ENCODE measurements around the gene TMEM117. TPM values are rescaled to one million over a fixed set of nuclear protein-coding genes. Genes with fewer than 3 reads are reported as not detected.

The TMEM117 gene
- total RNA-seq, 1 donor from 2014 or later: 35.3 TPM

DNA sequence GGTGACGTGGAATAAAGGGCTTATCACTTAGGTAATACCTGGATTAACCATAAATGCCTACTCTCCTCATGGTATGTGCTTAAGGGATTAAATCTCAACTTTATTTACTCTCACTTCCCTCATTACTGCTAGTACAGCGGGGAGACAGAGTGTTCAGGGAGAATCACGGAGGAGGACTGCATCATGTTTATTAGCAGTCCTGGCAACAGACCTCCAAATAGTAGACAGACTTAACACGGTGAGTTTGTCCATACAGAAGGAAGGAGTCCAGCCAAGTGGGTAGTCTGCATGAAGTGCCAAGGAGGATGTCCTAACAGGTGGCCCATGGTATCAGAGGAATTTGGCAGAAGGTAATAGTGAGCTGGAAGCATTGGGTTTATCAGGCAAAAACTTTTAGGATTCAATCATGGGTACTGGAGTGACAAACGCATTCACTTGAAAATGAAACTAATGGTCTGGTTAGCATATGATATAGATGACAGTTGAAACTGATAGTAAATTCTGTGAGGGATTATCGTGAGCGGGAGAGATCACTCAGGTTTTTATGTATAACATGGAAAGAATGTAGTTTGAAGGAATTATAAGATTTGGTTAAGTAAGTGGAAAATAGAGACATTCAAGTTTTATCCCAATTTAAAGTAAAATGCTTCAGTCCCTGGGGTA is 471.8 kb downstream of the TMEM117 start:
- peak overlapping the region; percentile 18 for H3K27ac Mint-ChIP-seq
- DNase-seq (ENCODE audit: low spot score in 2 of 2, unreplicated experiment in 2 of 2): no peak
- peaks cover 3% of the 10 kb centered on the region for H3K4me1 Mint-ChIP-seq
- peaks cover 23% of the 10 kb centered on the region for H3K9me3 Mint-ChIP-seq
- H3K4me3 Mint-ChIP-seq: no peak overlapping the region
- peaks cover 30% of the 10 kb centered on the region for H3K36me3 Mint-ChIP-seq
- TF ChIP-seq, protein P1, sequence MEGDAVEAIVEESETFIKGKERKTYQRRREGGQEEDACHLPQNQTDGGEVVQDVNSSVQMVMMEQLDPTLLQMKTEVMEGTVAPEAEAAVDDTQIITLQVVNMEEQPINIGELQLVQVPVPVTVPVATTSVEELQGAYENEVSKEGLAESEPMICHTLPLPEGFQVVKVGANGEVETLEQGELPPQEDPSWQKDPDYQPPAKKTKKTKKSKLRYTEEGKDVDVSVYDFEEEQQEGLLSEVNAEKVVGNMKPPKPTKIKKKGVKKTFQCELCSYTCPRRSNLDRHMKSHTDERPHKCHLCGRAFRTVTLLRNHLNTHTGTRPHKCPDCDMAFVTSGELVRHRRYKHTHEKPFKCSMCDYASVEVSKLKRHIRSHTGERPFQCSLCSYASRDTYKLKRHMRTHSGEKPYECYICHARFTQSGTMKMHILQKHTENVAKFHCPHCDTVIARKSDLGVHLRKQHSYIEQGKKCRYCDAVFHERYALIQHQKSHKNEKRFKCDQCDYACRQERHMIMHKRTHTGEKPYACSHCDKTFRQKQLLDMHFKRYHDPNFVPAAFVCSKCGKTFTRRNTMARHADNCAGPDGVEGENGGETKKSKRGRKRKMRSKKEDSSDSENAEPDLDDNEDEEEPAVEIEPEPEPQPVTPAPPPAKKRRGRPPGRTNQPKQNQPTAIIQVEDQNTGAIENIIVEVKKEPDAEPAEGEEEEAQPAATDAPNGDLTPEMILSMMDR (IDR thresholded peaks at IDR 0.05; ENCODE audit: unreplicated experiment): no peak
- H3K27me3 Mint-ChIP-seq (ENCODE audit: low read depth): no peaks in the 10 kb centered on the region

DNA sequence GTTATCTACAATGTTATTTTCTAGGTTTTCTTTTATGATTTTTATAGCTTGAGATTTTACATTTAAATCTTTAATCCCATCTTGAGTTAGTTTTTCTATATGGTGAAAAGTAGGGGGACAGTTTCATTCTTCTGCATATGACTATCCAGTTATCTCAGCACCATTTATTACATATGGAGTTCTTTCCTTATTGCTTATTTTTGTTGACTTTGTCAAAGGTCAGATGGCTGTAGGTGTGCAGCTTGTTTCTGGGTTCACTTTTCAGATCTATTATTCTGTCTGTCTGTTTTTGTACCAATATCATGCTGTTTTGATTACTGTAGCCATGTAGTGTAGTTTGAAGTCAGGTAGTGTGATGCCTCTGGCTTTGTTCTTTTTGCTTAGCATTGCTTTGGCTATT is 477.3 kb downstream of the TMEM117 start:
- no peak for DNase-seq (ENCODE audit: low spot score in 2 of 2, unreplicated experiment in 2 of 2)
- TF ChIP-seq, protein P1 (IDR thresholded peaks at IDR 0.05; ENCODE audit: unreplicated experiment): no peak
- H3K27me3 Mint-ChIP-seq (ENCODE audit: low read depth): no peaks in the 10 kb centered on the region
- no peak overlapping the region for H3K4me3 Mint-ChIP-seq
- peaks cover 19% of the 10 kb centered on the region for H3K9me3 Mint-ChIP-seq
- no peak overlapping the region for H3K27ac Mint-ChIP-seq
- H3K36me3 Mint-ChIP-seq: peaks cover 13% of the 10 kb centered on the region
- peaks cover 6% of the 10 kb centered on the region for H3K4me1 Mint-ChIP-seq

DNA sequence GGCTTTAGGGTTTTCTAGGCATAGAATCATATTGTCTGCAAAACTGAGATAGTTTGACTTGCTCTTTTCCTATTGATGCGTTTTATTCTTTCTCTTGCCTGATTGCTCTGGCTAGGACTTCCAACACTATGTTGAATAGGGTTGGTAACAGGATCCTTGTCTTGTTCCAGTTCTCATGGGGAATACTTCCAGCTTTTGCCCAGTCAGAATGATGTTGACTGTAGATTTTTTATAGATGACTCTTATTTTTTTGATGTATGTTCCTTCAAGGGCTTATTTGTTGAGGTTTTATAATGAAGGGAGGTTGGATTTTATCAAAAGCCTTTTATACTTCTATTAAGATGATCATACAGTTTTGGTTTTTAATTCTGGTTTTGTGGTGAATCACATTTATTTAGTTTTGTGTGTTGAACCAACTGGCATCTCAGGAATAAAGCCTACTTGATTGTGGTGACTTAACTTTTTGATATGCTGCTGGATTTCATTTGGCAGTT is 478.2 kb downstream of the TMEM117 start:
- peaks cover 6% of the 10 kb centered on the region for H3K4me1 Mint-ChIP-seq
- peaks cover 13% of the 10 kb centered on the region for H3K36me3 Mint-ChIP-seq
- peaks cover 19% of the 10 kb centered on the region for H3K9me3 Mint-ChIP-seq
- TF ChIP-seq, protein P1 (IDR thresholded peaks at IDR 0.05; ENCODE audit: unreplicated experiment): no peak
- H3K4me3 Mint-ChIP-seq: no peak overlapping the region
- no peaks in the 10 kb centered on the region for H3K27me3 Mint-ChIP-seq (ENCODE audit: low read depth)
- no peak overlapping the region for H3K27ac Mint-ChIP-seq
- DNase-seq (ENCODE audit: low spot score in 2 of 2, unreplicated experiment in 2 of 2): no peak

DNA sequence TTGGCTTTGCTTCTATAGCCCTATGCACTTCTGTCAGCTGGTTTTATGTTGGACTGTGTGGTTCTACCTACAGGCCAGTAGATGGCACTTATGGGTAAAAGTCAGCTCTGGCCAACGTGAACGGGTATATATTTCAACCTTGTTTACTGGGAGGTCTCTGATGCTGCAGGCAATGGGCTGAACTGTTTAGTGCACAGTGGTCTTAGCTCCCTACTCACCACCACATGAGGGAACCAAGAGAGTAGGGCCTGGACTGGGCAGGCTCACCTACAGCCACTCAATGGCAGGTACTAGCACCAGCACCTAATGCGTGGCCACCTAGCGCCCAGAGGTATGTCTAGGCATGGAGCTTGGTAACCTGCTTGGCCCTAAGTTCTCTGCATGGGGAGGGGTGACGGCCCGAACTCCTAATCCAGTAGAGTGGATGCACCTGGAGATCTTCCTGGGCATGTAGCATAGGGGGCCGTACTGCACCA is 481.8 kb downstream of the TMEM117 start:
- TF ChIP-seq, protein P1 (IDR thresholded peaks at IDR 0.05; ENCODE audit: unreplicated experiment): peak; percentile 29
- H3K4me1 Mint-ChIP-seq: peaks cover 6% of the 10 kb centered on the region
- H3K27ac Mint-ChIP-seq: no peak overlapping the region
- peaks cover 7% of the 10 kb centered on the region for H3K36me3 Mint-ChIP-seq
- H3K27me3 Mint-ChIP-seq (ENCODE audit: low read depth): no peaks in the 10 kb centered on the region
- peaks cover 10% of the 10 kb centered on the region for H3K9me3 Mint-ChIP-seq
- H3K4me3 Mint-ChIP-seq: no peak overlapping the region
- no peak for DNase-seq (ENCODE audit: low spot score in 2 of 2, unreplicated experiment in 2 of 2)

DNA sequence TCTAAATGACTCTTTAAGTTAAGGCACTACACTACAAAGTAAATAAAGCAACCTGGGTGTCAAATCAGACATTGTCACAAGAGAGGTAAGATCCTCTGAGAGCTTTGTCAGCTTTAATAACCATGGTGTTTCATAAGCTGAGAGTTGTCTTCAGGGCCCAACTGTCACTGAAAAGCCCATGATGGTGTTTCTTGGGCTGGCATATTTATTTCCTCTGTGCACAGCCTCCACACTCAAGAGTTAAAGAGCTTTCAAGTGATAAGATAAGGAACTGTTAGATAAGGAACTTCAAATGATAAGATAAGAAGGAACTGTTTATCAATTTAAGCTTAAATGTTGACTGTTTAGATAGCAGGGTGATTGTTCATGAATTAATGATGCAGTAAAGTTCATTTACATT is 495.4 kb downstream of the TMEM117 start:
- peaks cover 10% of the 10 kb centered on the region for H3K4me1 Mint-ChIP-seq

More for the DNA sequence above, 495.4 kb downstream of the TMEM117 start:
- H3K27ac Mint-ChIP-seq: no peak overlapping the region
- H3K4me3 Mint-ChIP-seq: no peak overlapping the region
- no peak for DNase-seq (ENCODE audit: low spot score in 2 of 2, unreplicated experiment in 2 of 2)
- H3K36me3 Mint-ChIP-seq: no peaks in the 10 kb centered on the region
- H3K9me3 Mint-ChIP-seq: no peaks in the 10 kb centered on the region
- peaks cover 2% of the 10 kb centered on the region for H3K27me3 Mint-ChIP-seq (ENCODE audit: low read depth)
- TF ChIP-seq, protein P1 (IDR thresholded peaks at IDR 0.05; ENCODE audit: unreplicated experiment): no peak
